Coronary artery (tissue), 2 donors: Measurements from ENCODE around the gene OVOL3.

Experiments
- DNase-seq: peaks from one replicate; pipeline ENCODE4 v3.0.0-alpha.2; 2017; ENCODE audit warnings: low spot score
- H3K27ac ChIP-seq, 2 donors: fragments of 200-600 bp; sonication (generic); one replicate each; pipeline ENCODE4 v1.5.1; 2016 to 2019
- H3K4me3 ChIP-seq: fragments of 200-600 bp; sonication (generic); 2 replicates; pipeline ENCODE4 v1.5.1; 2016; ENCODE audit warnings: mild to moderate bottlenecking, moderate library complexity
- CTCF ChIP-seq: fragments of 200-600 bp; sonication (generic); IDR thresholded peaks from one replicate; pipeline ENCODE4 v1.5.1; 2019; ENCODE audit warnings: antibody characterized with exemption

Gene OVOL3

DNA sequence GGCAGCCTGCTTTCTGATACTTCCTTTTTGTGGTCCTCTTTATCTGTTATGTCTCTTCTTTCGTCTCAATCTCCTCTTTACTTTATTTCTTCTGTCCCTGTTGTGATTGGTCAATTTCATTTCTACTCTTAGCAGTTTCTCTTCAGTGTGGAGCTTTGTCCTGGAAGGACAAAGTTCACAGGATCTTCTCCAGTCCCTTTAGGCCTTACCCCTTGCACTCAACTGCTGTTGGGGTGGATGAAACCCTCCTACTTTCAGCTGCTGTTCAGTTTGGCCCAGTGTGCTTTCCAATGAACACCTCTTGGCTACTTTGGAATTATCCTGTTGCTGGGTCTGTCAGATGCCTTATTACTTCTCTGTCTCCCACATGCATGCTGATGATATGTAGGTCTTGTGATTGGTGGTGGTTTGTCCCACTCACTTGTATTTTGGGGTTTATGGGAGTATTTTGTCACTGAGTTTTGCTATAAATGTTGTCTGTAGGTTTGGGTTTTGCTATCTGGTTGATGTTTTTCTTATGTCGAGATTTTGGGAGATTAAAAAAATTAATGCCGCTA, 31.5 kb upstream of the OVOL3 start:
- Histone ChIP-seq H3K27ac (no peak overlapping the region), H3K4me3 (no peak overlapping the region)
- no peak for DNase-seq
- TF ChIP-seq CTCF, result no peak

DNA sequence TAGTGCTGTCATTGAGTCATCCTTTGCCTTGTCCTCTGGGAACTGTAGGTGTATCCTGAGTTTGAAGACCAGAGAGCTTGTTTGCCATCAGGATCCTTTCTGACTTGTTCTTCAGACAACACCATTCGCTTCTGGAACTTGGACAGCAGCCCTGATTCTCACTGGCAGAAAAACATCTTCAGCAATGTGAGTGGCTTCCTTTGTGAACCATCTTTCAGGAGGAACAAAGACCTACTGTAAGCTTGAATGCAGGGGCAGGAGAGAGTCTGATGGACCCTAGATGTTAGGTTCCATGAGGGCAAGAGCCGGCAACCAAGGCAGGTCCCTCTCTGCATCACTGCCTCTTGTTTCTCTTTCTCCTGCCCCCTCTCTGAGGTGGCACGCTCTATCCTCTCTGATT, 29.6 kb upstream of the OVOL3 start:
- no peak for DNase-seq
- Histone ChIP-seq H3K4me3 (no peak overlapping the region), H3K27ac (no peak overlapping the region)
- no peak for TF ChIP-seq CTCF

- Histone ChIP-seq H3K27ac (no peak overlapping the region), H3K4me3 (no peak overlapping the region)
- no peak for TF ChIP-seq CTCF
- no peak for DNase-seq
Observed at GRCh38 chr19:36081894-36082293, 29.0 kb upstream of the OVOL3 start.

DNA sequence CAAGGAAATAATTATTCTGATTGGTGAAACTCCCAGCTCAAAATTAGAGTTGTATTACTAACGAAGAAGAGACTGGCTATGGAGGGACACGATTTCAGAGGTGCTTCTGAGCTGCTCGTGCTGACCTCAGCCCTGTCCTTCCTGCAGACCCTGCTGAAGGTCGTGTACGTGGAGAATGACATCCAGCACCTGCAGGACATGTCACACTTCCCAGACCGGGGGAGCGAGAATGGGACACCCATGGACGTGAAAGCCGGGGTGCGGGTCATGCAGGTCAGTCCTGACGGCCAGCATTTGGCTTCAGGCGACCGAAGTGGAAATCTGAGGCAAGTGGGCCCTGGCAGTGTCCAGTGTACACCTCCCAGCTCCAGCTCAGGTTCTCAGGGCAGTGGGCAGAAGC, 28.0 kb upstream of the OVOL3 start:
- Histone ChIP-seq H3K27ac (no peak overlapping the region), H3K4me3 (no peak overlapping the region)
- DNase-seq, result no peak
- TF ChIP-seq CTCF, result no peak

- TF ChIP-seq CTCF, result no peak
Observed at GRCh38 chr19:36084231-36085009, 26.5 kb upstream of the OVOL3 start.

GRCh38 chr19:36086326-36086725, 24.6 kb upstream of the OVOL3 start:
- no peak for TF ChIP-seq CTCF
- DNase-seq, result no peak
- Histone ChIP-seq H3K4me3 (no peak overlapping the region), H3K27ac (no peak overlapping the region)

More at GRCh38 chr19:36084231-36085009, 26.5 kb upstream of the OVOL3 start:
- H3K27ac ChIP-seq, result no peak overlapping the region
- no peak overlapping the region for H3K4me3 ChIP-seq
- DNase-seq, result no peak

GRCh38 chr19:36089847-36090246, 21.1 kb upstream of the OVOL3 start:
- Histone ChIP-seq H3K4me3 (no peak overlapping the region), H3K27ac (no peak overlapping the region)
- no peak for DNase-seq
- no peak for TF ChIP-seq CTCF
